ENCODE data around the gene NRIP1. TPM values are rescaled to one million over a fixed set of nuclear protein-coding genes. Genes with fewer than 3 reads are reported as not detected.

NRIP1 gene
- total and polyA plus RNA-seq, 2 donors (not counting 3 experiments of a cell fraction or from before 2014, with no cell fraction given): 2.8 to 24.0 TPM

DNA sequence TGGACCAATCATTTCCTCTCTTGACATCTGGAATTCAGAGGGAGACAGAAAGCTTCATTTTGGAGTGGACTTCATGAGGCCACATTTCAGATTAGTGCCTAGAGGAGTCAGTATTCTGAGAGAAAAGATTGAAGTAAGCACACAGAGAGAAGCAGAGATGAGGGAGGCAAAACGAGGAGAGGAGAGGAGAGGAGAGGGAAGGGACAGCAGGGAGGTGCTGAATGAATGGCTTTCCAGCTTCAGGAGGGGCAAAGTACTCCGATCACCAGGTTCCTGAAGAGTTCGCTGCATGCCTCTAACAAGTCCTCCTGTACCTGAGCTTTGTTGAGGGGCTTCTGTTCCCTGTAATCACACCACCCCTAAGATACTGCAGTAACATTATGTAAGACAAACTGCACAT lies 76.0 kb downstream of the NRIP1 start:
- dilution Hi-C loops (cut with MboI; ENCODE audit: extremely low pct_ligation_motif_present, low sequenced_read_pairs) (no loop called here), intact Hi-C loops (cut with micrococcal nuclease) (loop anchor here (10.0 kb wide), 1 partner anchor 496 kb away; no protein-coding TSS in a partner anchor)
- Histone ChIP-seq H3K79me2 (ENCODE audit: control insufficient read depth, insufficient read depth, low read length) (peaks cover 62% of the 10 kb centered on the region), H3K4me1 (ENCODE audit: control insufficient read depth, extremely low read depth, insufficient read depth, low read length) (no peaks in the 10 kb centered on the region), H3K27me3 (ENCODE audit: control insufficient read depth in 2 of 2, insufficient read depth in 2 of 2, low read length in 2 of 2) (no peaks in the 10 kb centered on the region), H4K20me1 (replicated peaks; ENCODE audit: control insufficient read depth, extremely low read depth, insufficient read depth, low read length) (no peaks in the 10 kb centered on the region), H3K4me2 (ENCODE audit: insufficient read depth, low read length) (no peak overlapping the region), H3K27ac (ENCODE audit: insufficient read depth, low read depth, low read length) (no peak overlapping the region), H3K9ac (replicated peaks; ENCODE audit: extremely low read depth, insufficient read depth, low read length) (no peak overlapping the region), H3K36me3 (ENCODE audit: control insufficient read depth in 2 of 2, extremely low read depth in 1 of 2, insufficient read depth in 2 of 2, low read length in 2 of 2) (peaks cover 0 to 3% of the 10 kb centered on the region in 2 experiments), H3K4me3 (replicated peaks in 1 of 3; ENCODE audit: insufficient read depth in 1 of 3, low read depth in 1 of 3, low read length in 3 of 3) (no peak overlapping the region), H2AFZ (ENCODE audit: low read depth, low read length) (no peak overlapping the region), H3K9me1 (replicated peaks; ENCODE audit: control insufficient read depth, extremely low read depth, insufficient read depth, low read length) (no peaks in the 10 kb centered on the region), H3K9me3 (replicated peaks; ENCODE audit: control insufficient read depth, insufficient read depth, low read length) (no peaks in the 10 kb centered on the region)
- POLR2A ChIA-PET: no interaction called here
- CTCF ChIA-PET: interaction anchor here (1.1 to 1.5 kb wide), 3 partner anchors 12 to 33 kb away, joined by 3 read pairs; no protein-coding TSS in a partner anchor
- FAIRE-seq: no peak
- TF ChIP-seq POLR2A (IDR thresholded peaks at IDR 0.05; ENCODE audit: low read depth, low read length): no peak
- TF ChIP-seq FOS (IDR thresholded peaks at IDR 0.05; ENCODE audit: borderline replicate concordance, insufficient read depth, low read length): no peak
- TF ChIP-seq MYC (IDR thresholded peaks at IDR 0.05; ENCODE audit: low read depth, low read length): no peak
- TF ChIP-seq JUN (IDR thresholded peaks at IDR 0.05; ENCODE audit: borderline replicate concordance, insufficient read depth, insufficient read length, low read depth): no peak
- TF ChIP-seq EZH2 (IDR thresholded peaks at IDR 0.05; ENCODE audit: borderline replicate concordance, low read depth, low read length, severe bottlenecking): no peak
- TF ChIP-seq POLR2AphosphoS5 (IDR thresholded peaks at IDR 0.05; ENCODE audit: insufficient read depth, low read depth, low read length): no peak
- TF ChIP-seq, protein P1, sequence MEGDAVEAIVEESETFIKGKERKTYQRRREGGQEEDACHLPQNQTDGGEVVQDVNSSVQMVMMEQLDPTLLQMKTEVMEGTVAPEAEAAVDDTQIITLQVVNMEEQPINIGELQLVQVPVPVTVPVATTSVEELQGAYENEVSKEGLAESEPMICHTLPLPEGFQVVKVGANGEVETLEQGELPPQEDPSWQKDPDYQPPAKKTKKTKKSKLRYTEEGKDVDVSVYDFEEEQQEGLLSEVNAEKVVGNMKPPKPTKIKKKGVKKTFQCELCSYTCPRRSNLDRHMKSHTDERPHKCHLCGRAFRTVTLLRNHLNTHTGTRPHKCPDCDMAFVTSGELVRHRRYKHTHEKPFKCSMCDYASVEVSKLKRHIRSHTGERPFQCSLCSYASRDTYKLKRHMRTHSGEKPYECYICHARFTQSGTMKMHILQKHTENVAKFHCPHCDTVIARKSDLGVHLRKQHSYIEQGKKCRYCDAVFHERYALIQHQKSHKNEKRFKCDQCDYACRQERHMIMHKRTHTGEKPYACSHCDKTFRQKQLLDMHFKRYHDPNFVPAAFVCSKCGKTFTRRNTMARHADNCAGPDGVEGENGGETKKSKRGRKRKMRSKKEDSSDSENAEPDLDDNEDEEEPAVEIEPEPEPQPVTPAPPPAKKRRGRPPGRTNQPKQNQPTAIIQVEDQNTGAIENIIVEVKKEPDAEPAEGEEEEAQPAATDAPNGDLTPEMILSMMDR (IDR thresholded peaks at IDR 0.05; ENCODE audit: extremely low read depth in 1 of 2, insufficient read depth in 1 of 2, low read depth in 1 of 2, low read length in 2 of 2): no peak
- no peak for TF ChIP-seq GATA2 (IDR thresholded peaks at IDR 0.05; ENCODE audit: insufficient read depth, insufficient read length, low read depth, low read length)
- TF ChIP-seq, protein P2, sequence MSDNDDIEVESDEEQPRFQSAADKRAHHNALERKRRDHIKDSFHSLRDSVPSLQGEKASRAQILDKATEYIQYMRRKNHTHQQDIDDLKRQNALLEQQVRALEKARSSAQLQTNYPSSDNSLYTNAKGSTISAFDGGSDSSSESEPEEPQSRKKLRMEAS (IDR thresholded peaks at IDR 0.05; ENCODE audit: insufficient read depth, insufficient read length): no peak
- BruUV-seq (replicated peaks): no TSS peak
- no peak for DNase-seq (ENCODE audit: low read depth, low spot score)

Measured in endothelial cell of umbilical vein (primary cell).